Measurements from ENCODE around the gene SHISA8. TPM values are rescaled to one million over a fixed set of nuclear protein-coding genes. Genes with fewer than 3 reads are reported as not detected.
"Not testable (repeated sequence)": the region's sequence is repeated elsewhere in the genome, so short reads cannot be mapped to it uniquely, and the experiment has no call there.

Gene SHISA8
- total RNA-seq, 1 donor: not detected

- no peak for TF ChIP-seq CTCF (IDR thresholded peaks at IDR 0.05; ENCODE audit: insufficient read depth, low read depth, low read length)
- DNase-seq (ENCODE audit: low read depth): no peak
Observed at GRCh38 chr22:41873391-41873790, 41.5 kb downstream of the SHISA8 start.

GRCh38 chr22:41870786-41871185 lies 44.1 kb downstream of the SHISA8 start:
- DNase-seq (ENCODE audit: low read depth): no peak
- H3K4me3 ChIP-seq (ENCODE audit: low read depth, low read length): no peak overlapping the region
- TF ChIP-seq CTCF (IDR thresholded peaks at IDR 0.05; ENCODE audit: insufficient read depth, low read depth, low read length): no peak

More at GRCh38 chr22:41873391-41873790, 41.5 kb downstream of the SHISA8 start:
- H3K4me3 ChIP-seq (ENCODE audit: low read depth, low read length): no peak overlapping the region

GRCh38 chr22:41870081-41870480 lies 44.8 kb downstream of the SHISA8 start:
- DNase-seq (ENCODE audit: low read depth); H3K4me3 ChIP-seq (ENCODE audit: low read depth, low read length): not testable (repeated sequence)

GRCh38 chr22:41868556-41868955 lies 46.3 kb downstream of the SHISA8 start:
- DNase-seq (ENCODE audit: low read depth): no peak
- TF ChIP-seq CTCF (IDR thresholded peaks at IDR 0.05; ENCODE audit: insufficient read depth, low read depth, low read length): no peak
- H3K4me3 ChIP-seq (ENCODE audit: low read depth, low read length): no peak overlapping the region

- no peak for TF ChIP-seq CTCF (IDR thresholded peaks at IDR 0.05; ENCODE audit: insufficient read depth, low read depth, low read length)
- DNase-seq (ENCODE audit: low read depth): no peak
- H3K4me3 ChIP-seq (ENCODE audit: low read depth, low read length): no peak overlapping the region
Observed at GRCh38 chr22:41863472-41863871, 51.4 kb downstream of the SHISA8 start.

GRCh38 chr22:41862530-41863266 lies 52.2 kb downstream of the SHISA8 start:
- DNase-seq (ENCODE audit: low read depth): no peak
- TF ChIP-seq CTCF (IDR thresholded peaks at IDR 0.05; ENCODE audit: insufficient read depth, low read depth, low read length): no peak
- no peak overlapping the region for H3K4me3 ChIP-seq (ENCODE audit: low read depth, low read length)

- no peak overlapping the region for H3K4me3 ChIP-seq (ENCODE audit: low read depth, low read length)
- no peak for TF ChIP-seq CTCF (IDR thresholded peaks at IDR 0.05; ENCODE audit: insufficient read depth, low read depth, low read length)
- peak; percentile 69 for DNase-seq (ENCODE audit: low read depth)
Observed at GRCh38 chr22:41862160-41862529, 52.7 kb downstream of the SHISA8 start.

Small RNAs within 50 kb of the gene (small RNA-seq; reads per million reads assigned to genes)
- gene MIR33A: 10.7 reads per million, percentile 90 among the genes with 10 or more reads in this experiment

Other genes with a start within 250 kb of the SHISA8 start
- gene SNU13, start 226.2 kb downstream of the SHISA8 start, total RNA-seq: 65.4 and 73.8 TPM in 2 replicates
- gene MEI1, start 215.6 kb downstream of the SHISA8 start, total RNA-seq: 1.3 and 2.2 TPM in 2 replicates
- gene CCDC134, start 114.4 kb downstream of the SHISA8 start, total RNA-seq: 11.3 and 16.0 TPM in 2 replicates
- 83.3 and 104 TPM in 2 replicates for gene SREBF2, start 82.0 kb downstream of the SHISA8 start, total RNA-seq
- gene TNFRSF13C, start 11.7 kb upstream of the SHISA8 start, total RNA-seq: under 0.01 TPM in 2 replicates
- gene CENPM, start 32.1 kb upstream of the SHISA8 start, total RNA-seq: 14.2 and 21.6 TPM in 2 replicates
- gene SEPTIN3, start 54.4 kb upstream of the SHISA8 start, total RNA-seq: under 0.01 TPM in 2 replicates
- 0.32 and 0.43 TPM in 2 replicates for gene WBP2NL, start 83.7 kb upstream of the SHISA8 start, total RNA-seq
- 31.1 and 41.6 TPM in 2 replicates for gene NAGA, start 155.7 kb upstream of the SHISA8 start, total RNA-seq
- 19.0 and 21.2 TPM in 2 replicates for gene PHETA2, start 159.2 kb upstream of the SHISA8 start, total RNA-seq
- 5.2 and 6.1 TPM in 2 replicates for gene SMDT1, start 164.6 kb upstream of the SHISA8 start, total RNA-seq
- 40.6 TPM in 2 replicates for gene NDUFA6, start 175.7 kb upstream of the SHISA8 start, total RNA-seq
- under 0.01 and 0.32 TPM in 2 replicates for gene CYP2D6, start 215.7 kb upstream of the SHISA8 start, total RNA-seq